Endometrial microvascular endothelial cells (primary cell): Measurements from ENCODE around the gene ZMYM4. TPM values are rescaled to one million over a fixed set of nuclear protein-coding genes. Genes with fewer than 3 reads are reported as not detected.
"Not testable (repeated sequence)": the region's sequence is repeated elsewhere in the genome, so short reads cannot be mapped to it uniquely, and the experiment has no call there.

Experiments used
- in situ Hi-C: cut with HindIII; loops from 2 replicates; pipeline ENCODE4 v1.10.0; 2017; ENCODE audit warnings: low sequenced_read_pairs, low pct_unique_long_range_greater_than_20kb; ENCODE audit errors: inconsistent ontology term
- total RNA-seq: library from RNA; depleted of rRNA; stranded (reverse); fragments of >200 nt; gene quantifications from one replicate; pipeline ENCODE4 v1.2.3, GENCODE V29; 2015; ENCODE audit errors: inconsistent ontology term

The ZMYM4 gene
- total RNA-seq: 33.1 TPM

- in situ Hi-C loops: no loop called here
Observed at GRCh38 chr1:35268282-35269200, at the start of gene ZMYM4. ZMYM4 (plus strand) TSS chr1:35268709; CDS start chr1:35269047, 338 bp downstream.

GRCh38 chr1:35220976-35221375 lies 47.5 kb upstream of the ZMYM4 start:
- in situ Hi-C loops: no loop called here

DNA sequence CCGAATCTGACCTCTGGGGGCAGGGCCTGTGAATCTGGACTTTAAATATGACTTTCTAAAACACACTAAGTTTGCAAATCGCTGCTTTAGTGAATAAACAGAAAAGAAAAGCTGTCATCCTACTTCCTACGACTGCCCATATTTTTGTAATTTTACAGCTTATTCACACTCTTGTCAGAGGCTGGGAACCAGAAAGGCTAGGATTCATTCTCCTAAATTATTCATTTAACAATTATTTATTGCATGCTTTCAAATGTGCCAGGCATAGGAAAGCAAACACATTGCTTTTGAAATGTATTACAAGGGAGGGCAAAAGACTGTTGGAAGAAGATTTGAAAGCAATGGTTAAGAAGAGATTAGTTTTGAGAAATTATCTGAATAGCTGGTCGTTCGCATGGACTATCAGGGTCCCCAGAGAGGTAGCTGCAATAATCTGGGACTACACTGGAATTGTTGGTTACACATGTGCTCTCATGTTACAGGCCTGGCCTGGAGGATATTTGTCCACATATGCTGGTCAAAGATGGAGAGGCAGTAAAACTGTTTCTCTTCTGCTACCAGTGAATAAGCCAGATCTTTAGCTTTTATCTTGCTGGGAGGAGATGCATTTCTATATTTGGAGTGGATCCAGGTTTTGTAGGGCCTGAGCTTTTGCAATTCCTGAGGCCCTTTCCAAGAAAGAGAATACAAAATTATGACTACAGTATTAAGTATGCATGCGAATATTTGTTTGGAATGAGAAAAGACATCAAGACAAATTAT lies 46.0 kb upstream of the ZMYM4 start:
- in situ Hi-C loops: no loop called here

GRCh38 chr1:35223084-35223630 lies 45.4 kb upstream of the ZMYM4 start:
- in situ Hi-C loops: no loop called here

GRCh38 chr1:35226546-35226945 lies 42.0 kb upstream of the ZMYM4 start:
- in situ Hi-C loops: no loop called here

DNA sequence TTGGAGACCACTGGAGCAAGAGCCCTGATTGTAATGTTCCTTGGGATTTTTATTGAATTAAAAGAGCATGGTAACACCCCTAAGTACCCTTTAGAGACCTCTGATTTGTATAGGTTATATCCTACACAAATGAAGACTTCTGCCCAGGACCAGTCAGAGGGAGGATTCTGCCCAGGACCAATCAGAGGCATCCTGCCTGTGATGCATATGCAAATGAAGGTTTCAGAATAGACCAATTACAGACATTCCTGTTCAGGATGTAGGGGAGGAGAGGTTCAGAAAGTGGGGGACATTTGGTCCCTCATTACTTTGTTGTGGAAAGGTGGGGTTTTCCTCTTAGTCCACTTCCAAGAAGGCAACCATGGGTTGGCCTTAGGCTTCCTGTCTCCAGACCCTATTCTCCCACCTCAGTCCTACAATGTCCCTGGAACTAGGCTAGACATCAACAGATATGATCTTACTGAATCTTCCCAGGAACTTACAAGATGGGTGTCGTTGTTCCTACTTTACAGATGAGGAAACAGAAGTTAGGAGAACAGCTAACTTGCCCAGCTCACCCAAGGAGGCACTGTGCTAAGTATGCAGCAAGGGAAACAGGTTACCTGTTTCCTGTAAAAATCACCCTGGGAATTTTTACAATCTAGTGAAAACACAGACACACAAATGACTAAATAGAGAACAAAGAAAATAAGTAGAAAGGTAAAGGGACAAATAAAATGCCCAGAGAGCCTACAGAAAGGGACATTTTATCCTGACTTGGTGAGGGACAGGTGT lies 38.7 kb upstream of the ZMYM4 start:
- in situ Hi-C loops: no loop called here

- in situ Hi-C loops: no loop called here
Observed at GRCh38 chr1:35231287-35231686, 37.2 kb upstream of the ZMYM4 start.

DNA sequence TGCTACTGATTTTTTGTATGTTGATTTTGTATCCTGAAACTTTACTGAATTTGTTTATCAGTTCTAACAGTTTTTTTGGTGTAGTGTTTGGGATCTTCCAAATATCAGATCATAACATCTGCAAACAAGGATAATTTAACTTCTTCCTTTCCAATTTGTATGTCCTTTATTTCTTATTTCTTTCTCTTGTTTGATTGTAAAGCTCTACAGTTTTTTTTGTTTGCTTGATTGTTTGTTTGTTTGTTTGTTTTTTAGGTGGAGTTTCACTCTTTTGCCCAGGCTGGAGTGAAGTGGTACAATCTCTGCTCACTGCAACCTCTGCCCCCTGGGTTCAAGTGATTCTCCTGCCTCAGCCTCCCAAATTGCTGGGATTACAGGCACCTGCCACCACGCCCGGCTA lies 31.7 kb upstream of the ZMYM4 start:
- in situ Hi-C loops: not testable (repeated sequence)

- in situ Hi-C loops: no loop called here
Observed at GRCh38 chr1:35243691-35244090, 24.8 kb upstream of the ZMYM4 start.

GRCh38 chr1:35247256-35247655 lies 21.3 kb upstream of the ZMYM4 start:
- in situ Hi-C loops: no loop called here

DNA sequence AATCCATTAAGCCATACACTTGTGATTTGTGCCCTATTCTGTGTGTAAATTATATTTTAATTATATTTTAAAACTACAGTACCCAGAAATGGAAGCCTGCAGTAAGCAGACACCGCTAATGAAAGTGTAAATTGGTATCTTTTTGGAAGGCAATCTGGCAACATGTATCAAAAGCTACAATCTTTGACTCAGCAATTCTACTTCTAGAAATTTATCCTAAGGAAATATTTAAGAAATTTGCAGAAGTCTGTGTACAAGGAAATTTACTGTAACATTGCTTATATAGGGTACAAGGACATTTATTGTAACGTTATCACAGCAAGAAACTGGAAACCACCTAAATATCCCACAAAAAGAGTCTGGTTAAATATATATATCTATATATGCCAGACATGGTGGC lies 14.6 kb upstream of the ZMYM4 start:
- in situ Hi-C loops: no loop called here

DNA sequence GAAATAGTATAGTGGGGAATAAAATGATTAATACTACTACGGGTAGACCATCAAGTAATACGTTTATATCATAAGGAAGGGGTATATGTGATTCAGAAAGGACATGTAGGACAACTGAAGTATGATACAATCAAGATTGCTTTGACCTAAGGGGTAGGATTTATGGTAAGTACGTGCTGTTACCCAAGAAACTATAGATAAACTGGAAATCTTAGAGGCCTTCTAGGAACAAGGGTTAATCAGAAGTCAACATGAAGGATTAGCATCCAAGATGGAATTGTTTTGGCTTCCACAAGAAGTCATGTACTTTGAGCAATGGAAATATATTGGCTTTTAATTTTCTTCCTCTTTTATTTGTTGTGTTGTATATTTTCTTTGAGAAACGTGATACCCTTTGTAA lies 13.2 kb upstream of the ZMYM4 start:
- in situ Hi-C loops: no loop called here

DNA sequence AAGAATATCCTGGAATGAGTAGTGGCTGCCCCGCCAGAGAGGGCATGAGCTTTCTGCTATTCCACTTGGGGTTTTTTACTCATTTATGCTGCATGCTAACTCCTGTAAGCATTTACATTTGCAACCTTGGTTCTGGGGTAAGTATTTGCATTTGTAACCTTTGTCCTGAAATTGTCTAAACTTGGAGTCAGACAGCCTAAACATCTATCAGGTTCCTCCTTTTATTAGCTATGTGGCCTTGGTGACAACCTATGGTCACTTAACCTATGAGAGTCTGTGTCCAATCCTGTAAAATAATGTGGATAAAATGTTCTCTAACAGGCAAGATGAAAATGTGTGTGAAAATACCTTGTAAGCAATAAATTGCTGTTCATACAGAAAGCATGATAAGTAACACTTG lies 8.9 kb upstream of the ZMYM4 start:
- in situ Hi-C loops: no loop called here

GRCh38 chr1:35261412-35262120 lies 6.9 kb upstream of the ZMYM4 start:
- in situ Hi-C loops: no loop called here

DNA sequence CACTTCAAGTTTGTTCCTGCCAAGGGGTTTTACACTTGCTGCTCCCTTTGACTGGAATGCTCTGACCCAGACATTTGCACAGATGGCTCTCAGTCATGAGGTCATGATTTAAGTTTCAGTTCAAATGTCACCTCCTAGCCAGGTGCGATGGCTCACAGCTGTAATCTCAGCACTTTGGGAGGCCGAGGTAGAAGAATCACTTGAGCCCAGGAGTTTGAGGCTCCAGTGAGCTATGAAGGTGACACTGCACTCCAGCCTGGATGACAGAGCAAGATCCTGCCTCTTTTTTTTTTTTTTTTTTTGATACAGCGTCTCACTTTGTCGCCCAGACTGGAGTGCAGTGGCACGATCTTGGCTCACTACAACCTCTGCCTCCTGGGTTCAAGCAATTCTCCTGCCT lies 4.5 kb upstream of the ZMYM4 start:
- in situ Hi-C loops: no loop called here

GRCh38 chr1:35264871-35265270 lies 3.6 kb upstream of the ZMYM4 start:
- in situ Hi-C loops: no loop called here

GRCh38 chr1:35266306-35266705 lies 2.2 kb upstream of the ZMYM4 start:
- in situ Hi-C loops: no loop called here

- in situ Hi-C loops: no loop called here
Observed at GRCh38 chr1:35269201-35269988, 886 bp downstream of the ZMYM4 start.
